Kidney epithelial cell (primary cell): ENCODE results near the gene F5. TPM values are rescaled to one million over a fixed set of nuclear protein-coding genes. Genes with fewer than 3 reads are reported as not detected.

Experiments
- DNase-seq: peaks from one replicate; pipeline ENCODE4 v3.0.0-alpha.2; 2010; ENCODE audit warnings: low read depth
- H3K27me3 ChIP-seq: 2 replicates; pipeline ENCODE4 v1.6.0; 2011; ENCODE audit warnings: low read length; ENCODE audit not compliant: control insufficient read depth, insufficient read depth
- H3K36me3 ChIP-seq: 2 replicates; pipeline ENCODE4 v1.5.1; 2011; ENCODE audit warnings: low read length; ENCODE audit not compliant: control insufficient read depth, insufficient read depth
- H3K4me3 ChIP-seq: 2 replicates; pipeline ENCODE4 v1.5.1; 2011; ENCODE audit warnings: low read depth, mild to moderate bottlenecking, control low read depth, low read length
- total RNA-seq: library from RNA; depleted of rRNA; stranded (reverse); fragments of >200 nt; gene quantifications from 2 replicates; pipeline ENCODE4 v1.2.3, GENCODE V29; 2015
- TF ChIP-seq, protein P1 (sequence below): IDR thresholded peaks from 2 replicates; pipeline ENCODE4 v1.5.1; 2011; ENCODE audit warnings: mild to moderate bottlenecking, moderate library complexity, low read length, control low read depth, inconsistent platforms; ENCODE audit not compliant: insufficient read depth, poor library complexity, severe bottlenecking

F5 gene
- total RNA-seq, 1 donor from 2014 or later, result not detected

- TF ChIP-seq, protein P1, sequence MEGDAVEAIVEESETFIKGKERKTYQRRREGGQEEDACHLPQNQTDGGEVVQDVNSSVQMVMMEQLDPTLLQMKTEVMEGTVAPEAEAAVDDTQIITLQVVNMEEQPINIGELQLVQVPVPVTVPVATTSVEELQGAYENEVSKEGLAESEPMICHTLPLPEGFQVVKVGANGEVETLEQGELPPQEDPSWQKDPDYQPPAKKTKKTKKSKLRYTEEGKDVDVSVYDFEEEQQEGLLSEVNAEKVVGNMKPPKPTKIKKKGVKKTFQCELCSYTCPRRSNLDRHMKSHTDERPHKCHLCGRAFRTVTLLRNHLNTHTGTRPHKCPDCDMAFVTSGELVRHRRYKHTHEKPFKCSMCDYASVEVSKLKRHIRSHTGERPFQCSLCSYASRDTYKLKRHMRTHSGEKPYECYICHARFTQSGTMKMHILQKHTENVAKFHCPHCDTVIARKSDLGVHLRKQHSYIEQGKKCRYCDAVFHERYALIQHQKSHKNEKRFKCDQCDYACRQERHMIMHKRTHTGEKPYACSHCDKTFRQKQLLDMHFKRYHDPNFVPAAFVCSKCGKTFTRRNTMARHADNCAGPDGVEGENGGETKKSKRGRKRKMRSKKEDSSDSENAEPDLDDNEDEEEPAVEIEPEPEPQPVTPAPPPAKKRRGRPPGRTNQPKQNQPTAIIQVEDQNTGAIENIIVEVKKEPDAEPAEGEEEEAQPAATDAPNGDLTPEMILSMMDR, result no peak
- DNase-seq, result no peak
- Histone ChIP-seq H3K27me3 (no peaks in the 10 kb centered on the region), H3K36me3 (no peaks in the 10 kb centered on the region), H3K4me3 (no peak overlapping the region)
These were observed 102.7 kb downstream of the F5 start for GRCh38 chr1:169483500-169483966.

- Histone ChIP-seq H3K36me3 (no peaks in the 10 kb centered on the region), H3K4me3 (no peak overlapping the region)
- TF ChIP-seq, protein P1, result no peak
These were observed 106.8 kb downstream of the F5 start for GRCh38 chr1:169479363-169480066.

DNA sequence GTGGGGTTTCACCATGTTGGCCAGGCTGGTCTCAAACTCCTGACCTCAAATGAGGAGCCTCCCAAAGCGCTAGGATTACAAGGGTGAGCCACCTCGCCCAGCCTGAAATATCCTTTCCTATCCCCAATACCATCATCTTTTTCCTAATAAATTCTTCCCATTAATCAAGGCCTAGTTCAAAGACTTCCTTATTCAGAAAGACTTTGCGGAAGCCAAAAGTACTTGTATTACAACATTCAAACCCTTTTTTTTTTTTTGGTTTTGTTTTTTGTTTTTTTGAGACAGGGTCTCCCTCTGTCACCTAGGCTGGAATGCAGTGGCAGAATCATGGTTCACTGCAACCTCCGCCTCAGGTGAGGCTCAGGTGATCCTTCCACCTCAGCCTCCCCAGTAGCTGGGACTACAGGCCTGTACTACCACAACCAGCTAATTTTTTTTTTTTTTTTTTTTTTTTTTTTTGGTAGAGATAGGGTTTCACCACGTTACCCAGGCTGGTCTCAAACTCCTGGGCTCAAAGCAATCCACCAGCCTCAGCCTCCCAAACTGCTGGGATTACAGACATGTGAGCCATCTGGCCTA is 108.1 kb downstream of the F5 start:
- no peak for DNase-seq
- TF ChIP-seq, protein P1, result no peak
- Histone ChIP-seq H3K27me3 (no peaks in the 10 kb centered on the region), H3K36me3 (no peaks in the 10 kb centered on the region), H3K4me3 (no peak overlapping the region)

More at GRCh38 chr1:169479363-169480066, 106.8 kb downstream of the F5 start:
- H3K27me3 ChIP-seq, result no peaks in the 10 kb centered on the region
- DNase-seq, result no peak

DNA sequence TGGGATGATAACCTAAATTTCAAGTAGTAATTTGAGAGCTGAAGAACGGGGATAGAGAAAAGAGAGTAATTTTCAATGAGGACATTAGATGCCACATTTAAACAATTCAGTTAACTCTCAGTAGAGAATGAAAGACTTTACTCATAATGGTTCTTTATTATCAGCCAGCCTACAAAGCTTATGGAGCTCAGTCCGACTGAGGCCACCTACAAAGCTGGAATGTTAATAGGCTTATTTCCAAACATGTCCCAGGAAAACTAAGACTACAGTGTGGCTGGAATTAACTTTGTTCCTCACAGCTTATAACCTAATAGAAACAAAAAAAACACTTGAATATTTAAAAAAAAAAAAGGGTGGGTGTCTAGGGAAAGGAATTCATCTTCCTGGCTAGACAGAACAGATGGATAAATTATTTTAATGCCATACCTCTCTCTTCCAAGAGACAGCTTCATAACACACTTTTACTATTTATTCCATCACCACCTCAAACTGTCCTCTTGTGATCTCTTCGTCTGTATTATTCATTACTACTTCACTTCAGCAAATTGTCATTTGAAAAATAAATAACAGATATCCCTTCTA is 110.4 kb downstream of the F5 start:
- no peak for DNase-seq
- TF ChIP-seq, protein P1, result no peak
- H3K27me3 ChIP-seq, result no peaks in the 10 kb centered on the region
- no peaks in the 10 kb centered on the region for H3K36me3 ChIP-seq
- H3K4me3 ChIP-seq, result no peak overlapping the region

GRCh38 chr1:169474302-169474995 is 111.8 kb downstream of the F5 start:
- TF ChIP-seq, protein P1, result no peak
- H3K36me3 ChIP-seq, result no peaks in the 10 kb centered on the region
- no peak for DNase-seq
- H3K4me3 ChIP-seq, result no peak overlapping the region
- H3K27me3 ChIP-seq, result no peaks in the 10 kb centered on the region
